Measurements from ENCODE around the gene SH3PXD2A. TPM values are rescaled to one million over a fixed set of nuclear protein-coding genes. Genes with fewer than 3 reads are reported as not detected.

Gene SH3PXD2A, protein sequence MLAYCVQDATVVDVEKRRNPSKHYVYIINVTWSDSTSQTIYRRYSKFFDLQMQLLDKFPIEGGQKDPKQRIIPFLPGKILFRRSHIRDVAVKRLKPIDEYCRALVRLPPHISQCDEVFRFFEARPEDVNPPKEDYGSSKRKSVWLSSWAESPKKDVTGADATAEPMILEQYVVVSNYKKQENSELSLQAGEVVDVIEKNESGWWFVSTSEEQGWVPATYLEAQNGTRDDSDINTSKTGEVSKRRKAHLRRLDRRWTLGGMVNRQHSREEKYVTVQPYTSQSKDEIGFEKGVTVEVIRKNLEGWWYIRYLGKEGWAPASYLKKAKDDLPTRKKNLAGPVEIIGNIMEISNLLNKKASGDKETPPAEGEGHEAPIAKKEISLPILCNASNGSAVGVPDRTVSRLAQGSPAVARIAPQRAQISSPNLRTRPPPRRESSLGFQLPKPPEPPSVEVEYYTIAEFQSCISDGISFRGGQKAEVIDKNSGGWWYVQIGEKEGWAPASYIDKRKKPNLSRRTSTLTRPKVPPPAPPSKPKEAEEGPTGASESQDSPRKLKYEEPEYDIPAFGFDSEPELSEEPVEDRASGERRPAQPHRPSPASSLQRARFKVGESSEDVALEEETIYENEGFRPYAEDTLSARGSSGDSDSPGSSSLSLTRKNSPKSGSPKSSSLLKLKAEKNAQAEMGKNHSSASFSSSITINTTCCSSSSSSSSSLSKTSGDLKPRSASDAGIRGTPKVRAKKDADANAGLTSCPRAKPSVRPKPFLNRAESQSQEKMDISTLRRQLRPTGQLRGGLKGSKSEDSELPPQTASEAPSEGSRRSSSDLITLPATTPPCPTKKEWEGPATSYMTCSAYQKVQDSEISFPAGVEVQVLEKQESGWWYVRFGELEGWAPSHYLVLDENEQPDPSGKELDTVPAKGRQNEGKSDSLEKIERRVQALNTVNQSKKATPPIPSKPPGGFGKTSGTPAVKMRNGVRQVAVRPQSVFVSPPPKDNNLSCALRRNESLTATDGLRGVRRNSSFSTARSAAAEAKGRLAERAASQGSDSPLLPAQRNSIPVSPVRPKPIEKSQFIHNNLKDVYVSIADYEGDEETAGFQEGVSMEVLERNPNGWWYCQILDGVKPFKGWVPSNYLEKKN
- total RNA-seq (2011; cell fraction: chromatin; rRNA removed; ENCODE audit: low replicate concordance) = 4.2 and 10.4 TPM in 2 replicates
- 3.7 and 4.5 TPM in 2 replicates for total RNA-seq (2011; cell fraction: nucleolus; rRNA removed)
- 4.0 and 5.2 TPM in 2 replicates for total RNA-seq (2011; cell fraction: nucleoplasm; rRNA removed)
- total RNA-seq (2014; rRNA removed) (1.9 and 2.0 TPM in 2 replicates), total RNA-seq (2014; rRNA removed; fragmentation: Illumina TruSeq; extraction: Trizol) (2.2 and 2.4 TPM in 2 replicates), total RNA-seq (2015; rRNA removed; fragmentation: Illumina TruSeq; extraction: Trizol) (2.5 and 2.6 TPM in 2 replicates), total RNA-seq (2021) (8.5 and 9.3 TPM in 2 replicates), polyA plus RNA-seq (2011; rRNA removed) (2.5 and 3.5 TPM in 2 replicates), polyA plus RNA-seq (2014; fragmentation: Illumina TruSeq; extraction: Trizol) (4.0 and 5.1 TPM in 2 replicates), polyA plus RNA-seq (2014; fragmentation: Nextera tagmentation; extraction: Ambion mirVana) (under 1 TPM; 0.41 to 0.59 TPM), polyA plus RNA-seq (2014; rRNA removed) (3.0 and 3.4 TPM in 2 replicates), polyA minus RNA-seq (2011; rRNA and poly(A)+ RNA removed) (2.8 and 4.2 TPM in 2 replicates), Bru-seq, nascent RNA (percentile 47 among the genes with signal in this experiment), BruChase-seq, experiment 1, labeled RNA remaining after a 2-hour chase (percentile 44 among the genes with signal in this experiment), BruChase-seq, experiment 2, labeled RNA remaining after a 6-hour chase (percentile 40 among the genes with signal in this experiment)
- 2.6 and 4.5 TPM in 2 replicates for polyA plus RNA-seq (2011; cell fraction: cytosol; rRNA removed)
- polyA plus RNA-seq (2011; cell fraction: nucleus; rRNA removed) = 4.5 and 9.1 TPM in 2 replicates
- polyA plus RNA-seq (2012) = 3.1 and 4.1 TPM in 2 replicates
- polyA minus RNA-seq (2011; cell fraction: cytosol; rRNA and poly(A)+ RNA removed) = 5.8 and 7.3 TPM in 2 replicates
- polyA minus RNA-seq (2011; cell fraction: nucleus; rRNA and poly(A)+ RNA removed) = 2.2 and 2.8 TPM in 2 replicates
- long read RNA-seq, experiment 1, partial matches to known transcripts = 2 of 15 reads
- long read RNA-seq, experiment 1, other reads (novel, unspliced or antisense) = 13 of 15 reads
- long read RNA-seq, experiment 2, partial matches to known transcripts = 6 of 12 reads
- long read RNA-seq, experiment 2, other reads (novel, unspliced or antisense) = 6 of 12 reads
- long read RNA-seq, experiment 3, partial matches to known transcripts = 1 of 3 reads
- long read RNA-seq, experiment 3, other reads (novel, unspliced or antisense) = 2 of 3 reads

DNA sequence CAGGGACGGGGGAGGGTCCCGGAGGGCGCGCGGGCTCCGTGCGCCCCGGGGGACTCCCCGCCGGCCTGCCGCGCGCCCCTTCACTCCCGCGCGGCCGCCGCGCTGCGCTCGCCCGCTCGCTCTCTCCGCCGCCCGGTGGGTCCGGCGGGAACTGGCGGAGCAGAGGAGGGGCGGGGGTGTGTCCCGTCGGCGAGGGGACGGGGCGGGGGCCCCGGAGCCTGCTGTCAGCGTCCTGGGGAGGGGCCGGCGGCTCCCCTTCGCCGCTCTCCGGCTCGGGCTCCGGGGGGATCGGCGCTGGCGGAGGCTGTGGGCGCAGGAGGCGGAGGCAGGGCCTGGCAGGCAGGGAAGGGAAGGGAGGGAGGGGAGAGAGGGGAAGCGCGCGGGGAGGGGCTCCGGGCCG lies at the start of gene SH3PXD2A:
Gene SH3PXD2A, minus strand, starts transcription at position 153 of the 400 bp plus-strand sequence. CDS start 310 bp downstream, outside the sequence.
- no peak within 1 kb of the TSS for H3K4me3 ChIP-seq
- H3K79me2 ChIP-seq (ENCODE audit: control insufficient read depth, insufficient read depth, low read length) = no peaks in the 10 kb centered on the region
- H2AFZ ChIP-seq (ENCODE audit: low read depth, low read length) = no peak within 1 kb of the TSS
- H3K4me2 ChIP-seq (ENCODE audit: insufficient read depth, low read length) = no peak within 1 kb of the TSS
- peaks cover 0 to 7% of the 10 kb centered on the region in 2 experiments; a peak in 1 of 5 replicates for H3K4me1 ChIP-seq (replicated peaks in 1 of 2; ENCODE audit: control insufficient read depth in 2 of 2, insufficient read depth in 2 of 2, low read length in 2 of 2)
- no peaks in the 10 kb centered on the region for H3K9me1 ChIP-seq (ENCODE audit: control insufficient read depth, insufficient read depth, low read length)
- ChIA-PET POLR2A (no interaction called here), CTCF (ENCODE audit: low intra/inter-chr PET ratio) (no interaction called here)
- no TSS peak for BruUV-seq (replicated peaks)
- 13% methylated on average over 8 of the region's 54 CpGs for WGBS (ENCODE audit: insufficient coverage, low coverage, missing lambda C conversion rate)
- DNase-seq (ENCODE audit: extremely low read depth in 1 of 4, low spot score in 3 of 4) (peak in 2 of 4 experiments; percentile 15 to 17), FAIRE-seq (no peak), ATAC-seq (no peak)
- H3K27ac ChIP-seq (ENCODE audit: extremely low read depth, low read depth, low read length) = no peak within 1 kb of the TSS
- H3K9ac ChIP-seq (ENCODE audit: insufficient read depth in 1 of 2, low read depth in 2 of 2, low read length in 2 of 2) = no peak within 1 kb of the TSS
- intact Hi-C loops (cut with micrococcal nuclease) (loop anchor here (5.0 kb wide), 1 partner anchor 123 kb away; no protein-coding TSS in a partner anchor), in situ Hi-C loops (cut with MboI) (loop anchor here (25.0 kb wide), 1 partner anchor 268 kb away; no protein-coding TSS in a partner anchor)
- H4K20me1 ChIP-seq (replicated peaks; ENCODE audit: control insufficient read depth, insufficient read depth, low read length) = no peaks in the 10 kb centered on the region
- H3K9me3 ChIP-seq (replicated peaks; ENCODE audit: control insufficient read depth, insufficient read depth, low read depth, low read length) = no peaks in the 10 kb centered on the region
- H3K36me3 ChIP-seq (ENCODE audit: control insufficient read depth, insufficient read depth, low read length) = no peaks in the 10 kb centered on the region
- H3K27me3 ChIP-seq (ENCODE audit: control insufficient read depth in 2 of 2, insufficient read depth in 2 of 2, low read length in 2 of 2) = peaks cover 7 to 41% of the 10 kb centered on the region in 2 experiments
- TF ChIP-seq BRF1 (IDR thresholded peaks at IDR 0.05; ENCODE audit: borderline replicate concordance, extremely low read depth, insufficient read length) (no peak), RBM22 (IDR thresholded peaks at IDR 0.05; ENCODE audit: low read depth, low read length, poor library complexity, severe bottlenecking) (no peak), NFXL1 (CRISPR knock-in tag; IDR thresholded peaks at IDR 0.05) (no peak), HDAC6 (IDR thresholded peaks at IDR 0.05; ENCODE audit: low read depth, low read length) (no peak), ZSCAN32 (CRISPR knock-in tag; IDR thresholded peaks at IDR 0.05) (no peak)
- TF ChIP-seq, protein P1, sequence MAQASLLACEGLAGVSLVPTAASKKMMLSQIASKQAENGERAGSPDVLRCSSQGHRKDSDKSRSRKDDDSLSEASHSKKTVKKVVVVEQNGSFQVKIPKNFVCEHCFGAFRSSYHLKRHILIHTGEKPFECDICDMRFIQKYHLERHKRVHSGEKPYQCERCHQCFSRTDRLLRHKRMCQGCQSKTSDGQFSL (CRISPR knock-in tag; IDR thresholded peaks at IDR 0.05) = no peak
- TF ChIP-seq, protein P1 (tag; IDR thresholded peaks at IDR 0.05) = no peak

All from K562 (cell line).